ENCODE data around the gene SIGLEC10.
A peak's percentile ranks its signal among the peaks of the same experiment; 100 is the strongest.

SIGLEC10 gene

GRCh38 chr19:51394050-51394836, 23.2 kb downstream of the SIGLEC10 start:
- peak; percentile 98 for DNase-seq (ENCODE audit: low spot score)

DNA sequence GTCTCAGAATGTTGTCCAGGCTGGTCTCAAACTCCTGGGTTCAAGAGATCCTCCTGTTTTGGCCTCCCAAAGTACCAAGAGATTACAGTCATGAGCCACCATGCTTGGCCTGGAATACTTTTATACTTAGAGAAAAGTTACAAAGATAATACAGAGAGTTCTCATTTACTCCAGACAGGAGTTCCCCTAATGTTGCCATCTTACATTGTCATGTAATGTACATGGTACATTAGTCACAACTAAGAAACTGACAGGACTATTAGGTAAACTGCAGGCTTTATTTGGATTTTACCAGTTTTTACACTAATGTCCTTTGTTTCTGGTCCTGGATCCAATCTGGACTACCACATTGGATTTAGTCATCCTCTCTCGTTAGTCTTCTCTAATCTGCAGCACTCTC, 24.7 kb downstream of the SIGLEC10 start:
- DNase-seq (ENCODE audit: low spot score), result no peak

GRCh38 chr19:51391073-51391611, 26.3 kb downstream of the SIGLEC10 start:
- DNase-seq (ENCODE audit: low spot score), result no peak

DNA sequence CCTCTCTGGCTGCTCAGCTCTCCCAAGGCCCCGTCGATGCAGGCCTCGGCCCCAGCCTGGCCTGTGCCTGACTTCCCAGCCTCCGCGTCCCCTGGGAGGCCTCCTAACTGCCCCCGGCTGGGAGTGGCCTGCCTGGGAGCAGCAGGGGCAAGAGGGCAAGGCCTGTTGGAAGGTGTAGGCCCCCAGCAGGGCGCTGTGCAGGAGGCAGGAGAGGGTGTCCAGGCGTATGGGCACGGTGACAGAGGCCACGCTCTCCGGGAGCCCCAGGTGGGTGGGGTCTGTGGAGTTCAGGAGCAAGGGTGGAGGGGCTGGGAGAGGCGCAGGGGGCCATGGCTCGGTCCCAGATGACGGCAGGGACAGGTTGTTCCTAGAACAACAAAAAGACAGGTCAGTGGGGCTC, 28.3 kb downstream of the SIGLEC10 start:
- no peak for DNase-seq (ENCODE audit: low spot score)

GRCh38 chr19:51387924-51388389, 29.5 kb downstream of the SIGLEC10 start, which contains the start of gene LIM2:
Gene LIM2 (minus strand): TSS chr19:51387974. CDS start chr19:51387443, 531 bp downstream.
- DNase-seq (ENCODE audit: low spot score), result no peak

- no peak for DNase-seq (ENCODE audit: low spot score)
Observed at GRCh38 chr19:51386882-51387520, 30.4 kb downstream of the SIGLEC10 start.

GRCh38 chr19:51382004-51382403, 35.4 kb downstream of the SIGLEC10 start:
- no peak for DNase-seq (ENCODE audit: low spot score)

DNA sequence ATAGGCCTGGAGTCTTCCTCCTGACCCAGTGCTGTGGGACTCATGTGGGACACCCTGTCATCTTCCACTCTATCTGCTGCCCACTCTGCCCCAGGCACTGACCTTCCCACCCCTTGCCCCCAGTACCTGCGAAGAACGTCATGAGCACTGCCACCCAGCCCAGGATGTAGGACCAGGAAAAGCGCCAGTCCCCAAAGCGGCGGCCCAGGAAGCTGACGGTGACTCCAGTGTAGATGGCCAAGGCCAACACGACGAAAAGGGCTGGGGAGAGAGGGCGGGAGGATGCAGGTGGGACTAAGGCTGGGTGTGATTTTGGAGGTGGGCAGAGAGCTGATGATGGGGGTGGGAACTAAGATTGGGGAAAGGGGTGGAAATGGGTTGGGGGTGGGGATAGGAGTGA, 37.1 kb downstream of the SIGLEC10 start:
- DNase-seq (ENCODE audit: low spot score), result no peak

GRCh38 chr19:51377422-51377821, 40.0 kb downstream of the SIGLEC10 start:
- DNase-seq (ENCODE audit: low spot score), result no peak

DNA sequence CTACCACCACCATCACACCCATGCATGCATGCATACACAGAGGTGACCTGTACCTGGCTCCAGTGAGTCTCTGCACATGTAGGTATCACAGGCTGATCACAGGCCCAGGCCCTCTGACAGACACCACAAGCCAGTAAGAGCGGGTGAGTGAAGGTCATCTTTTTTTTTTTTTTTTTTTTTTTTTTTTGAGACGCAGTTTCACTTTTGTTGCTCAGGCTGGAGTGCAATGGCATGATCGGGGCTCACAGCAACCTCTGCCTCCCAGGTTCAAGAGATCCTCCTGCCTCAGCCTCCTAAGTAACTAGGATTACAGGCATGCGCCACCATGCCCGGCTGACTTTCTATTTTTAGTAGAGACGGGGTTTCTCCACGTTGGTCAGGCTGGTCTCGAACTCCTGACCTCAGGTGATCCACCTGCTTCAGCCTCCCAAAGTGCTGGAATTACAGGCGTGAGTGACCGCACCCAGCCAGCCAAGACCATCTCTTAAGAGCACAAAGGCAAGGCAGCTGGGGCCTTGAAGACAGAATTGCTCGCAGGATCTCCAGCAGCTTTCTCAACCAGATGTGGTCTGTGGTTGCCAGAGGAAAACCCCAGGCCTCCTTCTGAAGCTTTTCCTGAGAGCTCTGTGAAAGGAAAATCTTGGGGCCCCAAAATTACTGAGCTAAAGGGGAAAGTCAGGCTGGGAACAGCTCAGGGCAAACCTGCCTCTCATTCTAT, 41.8 kb downstream of the SIGLEC10 start:
- DNase-seq (ENCODE audit: low spot score), result no peak

- no peak for DNase-seq (ENCODE audit: low spot score)
Observed at GRCh38 chr19:51372649-51373504, 44.6 kb downstream of the SIGLEC10 start, which contains the start of gene NKG7. Gene NKG7 (minus strand): TSS chr19:51372654. CDS start chr19:51372535, 119 bp downstream.

GRCh38 chr19:51372021-51372648, 45.3 kb downstream of the SIGLEC10 start:
- no peak for DNase-seq (ENCODE audit: low spot score)

- DNase-seq (ENCODE audit: low spot score), result no peak
Observed at GRCh38 chr19:51371186-51371690, 46.2 kb downstream of the SIGLEC10 start.

DNA sequence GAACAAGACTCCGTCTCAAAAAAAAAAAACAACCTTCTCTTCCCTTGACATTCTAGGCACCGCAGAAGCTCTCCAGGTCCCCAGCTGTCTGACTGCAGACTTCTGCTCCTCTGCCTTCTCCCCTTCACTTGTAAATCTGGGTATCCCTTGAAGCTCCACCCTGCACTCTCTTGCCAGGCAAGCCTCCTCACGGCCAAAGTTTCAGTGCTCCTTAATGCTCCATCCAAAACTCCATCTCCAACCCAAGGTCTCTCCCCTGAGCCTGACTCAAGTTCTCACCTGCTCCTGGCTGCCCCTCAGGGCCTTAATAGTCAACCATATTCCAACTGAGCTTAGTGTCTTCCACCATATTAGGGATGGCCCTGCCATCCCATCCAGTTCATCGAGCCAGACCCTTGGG, 47.2 kb downstream of the SIGLEC10 start:
- DNase-seq (ENCODE audit: low spot score), result no peak

GRCh38 chr19:51368366-51369282, 48.8 kb downstream of the SIGLEC10 start, which contains the start of gene CLDND2:
Gene CLDND2 (minus strand): TSS chr19:51369003. CDS start chr19:51368577, 426 bp downstream.
- no peak for DNase-seq (ENCODE audit: low spot score)

DNA sequence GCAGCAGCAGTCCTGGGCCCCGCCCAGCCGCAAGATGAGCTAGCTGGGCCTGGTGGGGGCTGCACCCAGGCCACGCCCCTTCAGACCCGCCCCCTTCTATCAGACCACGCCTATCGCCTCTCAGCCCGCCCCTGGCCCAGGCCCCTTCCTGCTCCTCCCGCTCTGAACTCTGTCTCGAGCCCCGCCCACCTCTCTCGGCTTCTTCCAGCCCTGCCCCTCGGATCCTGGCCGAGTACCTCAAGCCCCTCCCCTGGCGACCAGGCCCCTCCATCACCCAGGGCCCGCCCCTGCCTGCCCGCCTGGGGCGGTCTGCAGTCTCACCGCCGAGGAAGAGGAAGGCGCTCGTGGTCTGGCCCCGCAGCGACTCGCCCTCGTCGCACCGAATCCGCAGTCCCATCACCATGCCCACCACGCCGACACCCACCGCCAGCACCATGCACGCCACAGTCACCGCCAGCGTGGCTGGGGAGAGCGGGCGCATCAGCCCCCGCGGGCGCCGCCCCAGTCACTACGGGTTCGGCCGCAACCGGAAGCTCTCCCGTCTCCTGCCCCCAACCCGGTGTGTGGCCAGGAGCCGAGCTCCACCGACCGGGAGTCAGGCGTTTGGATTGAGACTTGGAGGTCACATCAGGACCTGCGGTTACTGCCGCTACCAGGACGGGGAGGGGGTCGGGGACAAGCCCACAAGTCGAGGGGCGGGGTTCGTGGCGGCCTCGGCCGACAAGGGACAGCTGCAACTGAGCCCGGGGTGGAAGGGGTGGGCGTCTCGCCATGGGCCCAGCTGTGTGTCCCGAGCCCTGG, 49.7 kb downstream of the SIGLEC10 start:
- peak; percentile 99 for DNase-seq (ENCODE audit: low spot score)

DNA sequence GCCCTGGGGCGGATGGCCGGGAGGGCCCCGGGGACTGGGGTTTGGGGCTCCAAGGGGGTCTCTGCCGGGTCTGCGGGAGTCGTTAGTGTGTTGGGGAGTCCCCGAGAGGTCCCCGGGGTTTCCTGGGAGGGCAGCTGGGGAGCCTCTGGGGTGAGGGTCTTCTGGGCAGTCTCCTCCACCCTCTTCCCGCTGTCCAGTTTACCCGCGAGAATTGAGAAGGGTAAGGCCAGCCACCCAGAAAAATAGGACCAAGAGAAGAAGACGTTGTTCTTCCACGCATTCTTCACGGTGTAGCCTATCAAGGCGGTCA, 50.2 kb downstream of the SIGLEC10 start:
- DNase-seq (ENCODE audit: low spot score), result no peak

GRCh38 chr19:51366389-51367254, 50.8 kb downstream of the SIGLEC10 start:
- DNase-seq (ENCODE audit: low spot score), result peak; percentile 99

Measured in Ammon's horn (tissue), 1 donor.